ENCODE measurements around the gene KAZN.

GRCh38 chr1:15012822-15013221 is 414.3 kb downstream of the KAZN start:
- TF ChIP-seq USF2 (IDR thresholded peaks at IDR 0.05; ENCODE audit: low read length) (no peak), CTCF (IDR thresholded peaks at IDR 0.05; ENCODE audit: control extremely low read depth in 1 of 3, insufficient read depth in 1 of 3, low read depth in 1 of 3, low read length in 3 of 3) (no peak), TBP (IDR thresholded peaks at IDR 0.05; ENCODE audit: low read depth, low read length) (no peak), JUND (IDR thresholded peaks at IDR 0.05; ENCODE audit: low read length) (no peak), GABPA (IDR thresholded peaks at IDR 0.05; ENCODE audit: borderline replicate concordance, insufficient read depth, low read length) (no peak), POLR2A (IDR thresholded peaks at IDR 0.05; ENCODE audit: control extremely low read depth in 1 of 2, low read depth in 2 of 2, low read length in 2 of 2) (no peak), RXRA (IDR thresholded peaks at IDR 0.05; ENCODE audit: insufficient read depth, low read depth, low read length) (no peak), CBX5 (IDR thresholded peaks at IDR 0.05; ENCODE audit: low read depth, low read length) (no peak), EGR1 (IDR thresholded peaks at IDR 0.05; ENCODE audit: borderline replicate concordance, low read depth, low read length) (no peak), EP300 (IDR thresholded peaks at IDR 0.05; ENCODE audit: borderline replicate concordance in 1 of 2, low read depth in 2 of 2, low read length in 2 of 2) (no peak), EZH2 (IDR thresholded peaks at IDR 0.05; ENCODE audit: low read depth, low read length, severe bottlenecking) (no peak)
